Body of pancreas (tissue), 4 donors: ENCODE data around the gene TMPRSS11B. TPM values are rescaled to one million over a fixed set of nuclear protein-coding genes. Genes with fewer than 3 reads are reported as not detected.

ENCODE experiments used
- ATAC-seq: fragments of 150-250 bp; one replicate; pipeline ENCODE4 v1.9.1; 2016
- DNase-seq, 4 donors: peaks; one replicate each; pipeline ENCODE4 v3.0.0-alpha.2; 2019
- H3K27ac ChIP-seq, 4 donors: fragments of 200-600 bp; sonication (generic); 1 replicate in 3 of 4; 2 replicates in 1 of 4; pipeline versions ENCODE4 v1.5.1 to v1.6.1; 2016 to 2019; ENCODE audit warnings: mild to moderate bottlenecking in 1 of 4, mixed read lengths in 1 of 4, moderate library complexity in 1 of 4
- H3K27me3 ChIP-seq, 2 donors: fragments of 200-600 bp; sonication (generic); one replicate each; pipeline ENCODE4 v1.6.0; 2016; ENCODE audit warnings: mild to moderate bottlenecking in 1 of 2
- H3K36me3 ChIP-seq, 2 donors: fragments of 200-600 bp; sonication (generic); replicated peaks in 1 of 2; 2 replicates each; pipeline ENCODE4 v1.5.1; 2016; ENCODE audit warnings: low read depth in 2 of 2; ENCODE audit not compliant: insufficient read depth in 1 of 2
- H3K4me1 ChIP-seq: fragments of 200-600 bp; sonication (generic); one replicate; pipeline ENCODE4 v1.6.0; 2016
- H3K4me3 ChIP-seq, 2 donors: fragments of 200-600 bp; sonication (generic); 1 replicate in 1 of 2; 2 replicates in 1 of 2; pipeline ENCODE4 v1.5.1; 2016 to 2019
- H3K9me3 ChIP-seq, 3 donors: fragments of 200-600 bp; sonication (generic); 1 replicate in 2 of 3; 2 replicates in 1 of 3; pipeline ENCODE4 v1.5.1; 2016
- POLR2A ChIP-seq, 3 donors: fragments of 450-650 bp; IDR thresholded peaks; one replicate each; pipeline ENCODE4 v1.6.1; 2016; ENCODE audit warnings: antibody characterized with exemption in 3 of 3, mild to moderate bottlenecking in 2 of 3
- WGBS, 2 donors: methylation state at CpG; one replicate each; pipeline ENCODE4 v1.1.5; 2017; 5-methylcytosine and 5-hydroxymethylcytosine counted together
- intact Hi-C: fragments of 100-400 bp; cut with DNase I; formaldehyde crosslinking; loops from one replicate; pipeline ENCODE4 v1.15.1; 2023
- total RNA-seq, 2 donors: library from RNA; depleted of rRNA; stranded (reverse); fragments of >200 nt; gene quantifications; one replicate each; pipeline ENCODE4 v1.1.0, GENCODE V29; 2016
- TF ChIP-seq, protein P1 (sequence below), 7 experiments: fragments of 450-650 bp in 4 of 7; fragments of 200-600 bp in 3 of 7; sonication (generic) in 3 of 7; IDR thresholded peaks; one replicate each; pipeline ENCODE4 v1.5.1; 2016 to 2019; ENCODE audit warnings: antibody characterized with exemption in 7 of 7

The TMPRSS11B gene
- total RNA-seq, 2 donors from 2014 or later = not detected

DNA sequence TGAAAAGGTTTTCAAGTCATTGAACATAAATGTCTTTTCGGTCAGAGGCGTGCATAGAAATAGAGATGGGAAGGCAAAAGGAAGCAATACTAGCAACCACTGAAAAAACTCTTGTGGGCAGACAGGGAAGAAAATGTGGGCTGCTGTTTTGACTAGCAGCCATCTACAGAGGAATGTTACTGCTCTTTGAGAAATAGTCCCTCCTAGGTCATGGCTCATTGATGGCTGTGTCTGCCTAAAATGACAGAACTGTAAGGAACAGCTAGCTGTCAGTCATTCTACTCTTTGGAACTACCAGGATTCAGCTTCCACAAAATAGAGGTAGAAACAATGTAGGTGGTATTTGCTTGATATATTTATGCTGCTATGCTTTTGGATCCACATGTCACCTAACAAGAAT lies 26.9 kb upstream of the TMPRSS11B start:
- DNase-seq = no peak
- WGBS, 2 donors = 50 to 64% methylated on average over 2 of the region's 2 CpGs

DNA sequence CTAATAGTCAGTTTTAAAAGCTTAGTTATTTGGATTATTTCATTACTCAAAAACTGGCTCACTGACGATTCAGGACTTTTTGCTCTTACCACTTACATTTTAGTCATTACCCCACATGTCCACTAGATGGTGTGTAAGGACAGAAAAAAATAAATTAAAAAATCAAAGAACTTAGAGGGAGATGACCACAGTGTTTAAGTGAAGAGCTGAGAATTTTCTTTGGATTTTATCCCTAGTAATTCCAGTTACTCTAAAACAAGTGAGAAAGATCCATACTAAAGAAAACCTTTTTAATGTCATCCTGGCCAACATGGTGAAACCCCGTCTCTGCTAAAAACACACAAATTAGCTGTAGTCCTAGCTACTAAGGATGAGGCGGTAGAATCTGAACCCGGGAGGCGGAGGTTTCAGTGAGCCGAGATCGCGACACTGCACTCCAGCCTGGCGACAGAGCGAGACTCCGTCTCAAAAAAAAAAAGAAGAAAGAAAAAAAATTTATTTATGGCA lies 26.4 kb upstream of the TMPRSS11B start:
- no peaks in the 10 kb centered on the region for H3K36me3 ChIP-seq
- no peak for TF ChIP-seq POLR2A (IDR thresholded peaks at IDR 0.05)
- TF ChIP-seq, protein P1, sequence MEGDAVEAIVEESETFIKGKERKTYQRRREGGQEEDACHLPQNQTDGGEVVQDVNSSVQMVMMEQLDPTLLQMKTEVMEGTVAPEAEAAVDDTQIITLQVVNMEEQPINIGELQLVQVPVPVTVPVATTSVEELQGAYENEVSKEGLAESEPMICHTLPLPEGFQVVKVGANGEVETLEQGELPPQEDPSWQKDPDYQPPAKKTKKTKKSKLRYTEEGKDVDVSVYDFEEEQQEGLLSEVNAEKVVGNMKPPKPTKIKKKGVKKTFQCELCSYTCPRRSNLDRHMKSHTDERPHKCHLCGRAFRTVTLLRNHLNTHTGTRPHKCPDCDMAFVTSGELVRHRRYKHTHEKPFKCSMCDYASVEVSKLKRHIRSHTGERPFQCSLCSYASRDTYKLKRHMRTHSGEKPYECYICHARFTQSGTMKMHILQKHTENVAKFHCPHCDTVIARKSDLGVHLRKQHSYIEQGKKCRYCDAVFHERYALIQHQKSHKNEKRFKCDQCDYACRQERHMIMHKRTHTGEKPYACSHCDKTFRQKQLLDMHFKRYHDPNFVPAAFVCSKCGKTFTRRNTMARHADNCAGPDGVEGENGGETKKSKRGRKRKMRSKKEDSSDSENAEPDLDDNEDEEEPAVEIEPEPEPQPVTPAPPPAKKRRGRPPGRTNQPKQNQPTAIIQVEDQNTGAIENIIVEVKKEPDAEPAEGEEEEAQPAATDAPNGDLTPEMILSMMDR (IDR thresholded peaks at IDR 0.05) = peak; percentile 44 to 87 (median 83)
- H3K9me3 ChIP-seq = no peaks in the 10 kb centered on the region
- intact Hi-C loops = loop anchor here (5.0 kb wide), 1 partner anchor 105 kb away; no protein-coding TSS in a partner anchor
- no peaks in the 10 kb centered on the region for H3K27me3 ChIP-seq
- DNase-seq (no peak), ATAC-seq (peak; percentile 79)
- 20 to 38% methylated on average over 11 of the region's 11 CpGs for WGBS, 2 donors
- no peaks in the 10 kb centered on the region for H3K4me1 ChIP-seq
- H3K27ac ChIP-seq = no peak overlapping the region
- no peak overlapping the region for H3K4me3 ChIP-seq

More for the DNA sequence above, 26.9 kb upstream of the TMPRSS11B start:
- Histone ChIP-seq H3K4me1 (no peaks in the 10 kb centered on the region), H3K27ac (no peak overlapping the region), H3K36me3 (no peaks in the 10 kb centered on the region), H3K9me3 (no peaks in the 10 kb centered on the region), H3K4me3 (no peak overlapping the region), H3K27me3 (no peaks in the 10 kb centered on the region)
- no peak for TF ChIP-seq POLR2A (IDR thresholded peaks at IDR 0.05)
- TF ChIP-seq, protein P1 (IDR thresholded peaks at IDR 0.05) = no peak
- ATAC-seq = no peak
- intact Hi-C loops = loop anchor here (5.0 kb wide), 1 partner anchor 105 kb away; no protein-coding TSS in a partner anchor

DNA sequence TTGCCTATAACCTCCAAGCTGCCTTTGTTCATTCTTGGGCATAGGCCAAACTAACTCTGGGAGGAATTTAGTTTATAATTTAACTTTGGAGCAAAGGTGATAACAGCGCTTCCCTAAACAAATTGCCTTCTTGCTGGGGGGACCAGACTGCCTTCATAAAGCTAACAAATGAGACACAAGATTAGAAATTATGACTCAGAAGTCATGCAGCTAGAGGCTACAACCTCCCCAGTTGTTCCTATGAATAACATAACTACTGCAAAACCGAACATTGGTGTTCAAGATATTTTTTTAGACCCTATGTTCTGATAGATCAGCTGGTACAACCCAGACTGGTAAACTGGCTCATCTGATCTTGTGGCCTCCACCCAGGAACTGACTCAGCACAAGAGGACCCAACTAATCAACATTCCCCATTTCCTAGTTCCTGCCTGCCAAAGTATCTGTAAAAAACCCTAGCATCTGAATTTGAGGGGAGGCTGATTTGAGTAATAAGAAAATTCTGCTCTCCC lies 22.0 kb upstream of the TMPRSS11B start:
- TF ChIP-seq, protein P1 (IDR thresholded peaks at IDR 0.05) = no peak
- no peak for TF ChIP-seq POLR2A (IDR thresholded peaks at IDR 0.05)
- no peak for DNase-seq
- Histone ChIP-seq H3K4me1 (no peaks in the 10 kb centered on the region), H3K36me3 (no peaks in the 10 kb centered on the region), H3K27me3 (no peaks in the 10 kb centered on the region), H3K9me3 (no peaks in the 10 kb centered on the region), H3K27ac (no peak overlapping the region), H3K4me3 (no peak overlapping the region)
- WGBS, 2 donors = 41 to 56% methylated on average over 2 of the region's 2 CpGs
- intact Hi-C loops = no loop called here
- no peak for ATAC-seq

DNA sequence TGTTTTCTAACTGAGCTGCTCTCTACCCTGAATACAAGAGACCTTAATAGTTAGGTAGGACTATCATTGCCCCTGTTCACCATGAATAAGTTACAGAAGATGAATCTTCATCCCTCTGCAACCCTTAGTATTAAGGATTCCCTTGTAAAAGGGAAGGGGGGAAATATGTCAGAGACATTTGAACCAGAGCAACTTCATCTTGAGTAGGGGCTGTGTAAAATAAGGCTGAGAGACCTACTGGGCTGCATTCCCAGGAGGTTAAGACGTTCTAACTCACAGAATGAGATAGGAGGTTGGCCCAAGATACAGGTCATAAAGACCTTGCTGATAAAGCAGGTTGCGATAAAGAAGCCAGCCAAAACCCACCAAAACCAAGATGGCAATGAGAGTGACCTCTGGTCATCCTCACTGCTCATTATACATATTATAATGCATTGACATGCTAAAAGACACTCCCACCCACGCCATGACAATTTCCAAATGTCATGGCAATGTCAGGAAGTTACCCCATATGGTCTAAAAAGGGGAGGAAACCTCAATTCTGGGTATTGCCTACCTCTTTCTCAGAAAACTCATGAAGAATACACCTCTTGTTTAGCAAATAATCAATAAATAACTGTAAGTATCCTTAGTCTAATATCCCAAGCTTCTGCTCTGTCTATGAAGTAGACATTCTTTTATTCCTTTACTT lies 19.5 kb upstream of the TMPRSS11B start:
- intact Hi-C loops = no loop called here
- H3K4me3 ChIP-seq = no peak overlapping the region
- WGBS, 2 donors = 70 to 74% methylated on average over 3 of the region's 3 CpGs
- no peaks in the 10 kb centered on the region for H3K9me3 ChIP-seq
- ATAC-seq = no peak
- H3K4me1 ChIP-seq = no peaks in the 10 kb centered on the region
- no peaks in the 10 kb centered on the region for H3K36me3 ChIP-seq
- no peaks in the 10 kb centered on the region for H3K27me3 ChIP-seq
- TF ChIP-seq, protein P1 (IDR thresholded peaks at IDR 0.05) = no peak
- TF ChIP-seq POLR2A (IDR thresholded peaks at IDR 0.05) = no peak
- H3K27ac ChIP-seq = no peak overlapping the region
- DNase-seq = no peak
